Breast epithelium (tissue), 4 donors: ENCODE measurements around the gene CNOT6L. TPM values are rescaled to one million over a fixed set of nuclear protein-coding genes. Genes with fewer than 3 reads are reported as not detected.
A peak's percentile ranks its signal among the peaks of the same experiment; 100 is the strongest.

Experiments used
- DNase-seq, 2 donors: peaks; one replicate each; pipeline ENCODE4 v3.0.0-alpha.2; 2019; ENCODE audit warnings: low spot score in 2 of 2
- H3K27ac ChIP-seq, 2 donors: fragments of 200-600 bp; sonication (generic) in 1 of 2; one replicate each; pipeline ENCODE4 v1.5.1; 2016 to 2019; ENCODE audit warnings: mild to moderate bottlenecking in 1 of 2
- H3K27me3 ChIP-seq, 2 donors: fragments of 200-600 bp; sonication (generic) in 1 of 2; one replicate each; pipeline versions ENCODE4 v1.5.1 to v1.6.0; 2017 to 2019; ENCODE audit warnings: control low read depth in 1 of 2, mild to moderate bottlenecking in 1 of 2
- H3K36me3 ChIP-seq: fragments of 200-600 bp; one replicate; pipeline ENCODE4 v1.5.1; 2019
- H3K4me1 ChIP-seq, 2 donors: fragments of 200-600 bp; sonication (generic); one replicate each; pipeline ENCODE4 v1.5.1; 2016 to 2019; ENCODE audit warnings: control low read depth in 1 of 2
- H3K4me3 ChIP-seq, 3 donors: fragments of 200-600 bp; sonication (generic); 1 replicate in 2 of 3; 2 replicates in 1 of 3; pipeline ENCODE4 v1.5.1; 2016 to 2019; ENCODE audit warnings: mild to moderate bottlenecking in 3 of 3, moderate library complexity in 2 of 3
- H3K9me3 ChIP-seq, 2 donors: fragments of 200-600 bp; sonication (generic) in 1 of 2; one replicate each; pipeline ENCODE4 v1.5.1; 2016 to 2019; ENCODE audit warnings: control low read depth in 1 of 2
- POLR2A ChIP-seq: fragments of 450-650 bp; IDR thresholded peaks from one replicate; pipeline ENCODE4 v1.6.1; 2016; ENCODE audit warnings: antibody characterized with exemption, mild to moderate bottlenecking, moderate library complexity
- POLR2AphosphoS5 ChIP-seq, 3 donors: sonication (generic); formaldehyde crosslinking; IDR thresholded peaks; one replicate each; pipeline ENCODE4 v1.6.1; 2017; ENCODE audit warnings: antibody characterized with exemption in 3 of 3
- intact Hi-C: fragments of 100-400 bp; cut with DNase I; formaldehyde crosslinking; loops from one replicate; pipeline ENCODE4 v1.15.1; 2023; ENCODE audit warnings: low total_unique reads
- total RNA-seq, 3 donors: library from RNA; depleted of rRNA; stranded (reverse); fragments of >200 nt; gene quantifications; one replicate each; pipeline ENCODE4 v1.1.0, GENCODE V29; 2016
- TF ChIP-seq, protein P1 (sequence below), 3 donors: fragments of 450-650 bp; IDR thresholded peaks; one replicate each; pipeline ENCODE4 v1.5.1; 2016 to 2017; ENCODE audit warnings: antibody characterized with exemption in 3 of 3, mild to moderate bottlenecking in 3 of 3, moderate library complexity in 3 of 3

Gene CNOT6L
- total RNA-seq, 3 donors from 2014 or later, result 22.4 to 53.1 (median 39.0) TPM

DNA sequence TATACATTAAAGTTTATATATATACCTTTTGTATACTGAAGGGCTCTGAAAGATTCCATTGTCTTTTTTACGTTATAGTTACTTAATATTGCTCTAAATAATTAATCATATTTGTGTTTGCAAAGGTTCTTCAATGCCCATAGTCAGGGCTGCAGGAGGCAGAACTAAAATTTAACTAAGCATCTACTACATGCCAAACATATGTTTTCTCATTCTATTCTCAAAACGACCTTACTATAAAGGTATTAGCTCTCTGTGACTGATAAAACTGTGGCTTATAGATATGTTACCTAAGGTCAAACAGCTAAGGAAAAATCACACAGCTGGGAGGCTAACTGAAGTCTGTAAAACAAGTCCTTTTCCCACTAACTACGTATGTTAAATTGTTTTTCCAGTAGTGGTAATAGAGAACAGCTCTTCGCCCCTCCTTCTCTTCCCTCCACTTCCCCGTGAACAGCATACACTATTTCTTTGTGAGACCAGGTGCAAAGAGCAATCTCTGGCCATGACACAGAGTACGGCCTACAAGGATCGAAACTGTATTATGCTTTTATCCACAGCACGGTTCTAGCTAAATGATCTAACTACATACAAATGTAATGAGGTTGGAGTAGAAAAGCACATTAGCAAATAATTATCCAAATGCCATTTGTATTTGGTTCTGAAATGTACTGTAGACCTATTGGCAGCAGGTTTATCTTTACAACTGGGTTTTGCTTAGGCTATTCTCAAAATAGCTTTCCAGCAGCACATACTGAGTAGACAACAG is 1.7 kb downstream of the CNOT6L start:
- H3K4me3 ChIP-seq, result peak overlapping the region; percentile 79 to 99 (median 95)
- H3K27ac ChIP-seq, result peak overlapping the region; percentile 98 to 99
- no peak for TF ChIP-seq POLR2AphosphoS5 (IDR thresholded peaks at IDR 0.05)
- no peak for TF ChIP-seq POLR2A
- TF ChIP-seq, protein P1, sequence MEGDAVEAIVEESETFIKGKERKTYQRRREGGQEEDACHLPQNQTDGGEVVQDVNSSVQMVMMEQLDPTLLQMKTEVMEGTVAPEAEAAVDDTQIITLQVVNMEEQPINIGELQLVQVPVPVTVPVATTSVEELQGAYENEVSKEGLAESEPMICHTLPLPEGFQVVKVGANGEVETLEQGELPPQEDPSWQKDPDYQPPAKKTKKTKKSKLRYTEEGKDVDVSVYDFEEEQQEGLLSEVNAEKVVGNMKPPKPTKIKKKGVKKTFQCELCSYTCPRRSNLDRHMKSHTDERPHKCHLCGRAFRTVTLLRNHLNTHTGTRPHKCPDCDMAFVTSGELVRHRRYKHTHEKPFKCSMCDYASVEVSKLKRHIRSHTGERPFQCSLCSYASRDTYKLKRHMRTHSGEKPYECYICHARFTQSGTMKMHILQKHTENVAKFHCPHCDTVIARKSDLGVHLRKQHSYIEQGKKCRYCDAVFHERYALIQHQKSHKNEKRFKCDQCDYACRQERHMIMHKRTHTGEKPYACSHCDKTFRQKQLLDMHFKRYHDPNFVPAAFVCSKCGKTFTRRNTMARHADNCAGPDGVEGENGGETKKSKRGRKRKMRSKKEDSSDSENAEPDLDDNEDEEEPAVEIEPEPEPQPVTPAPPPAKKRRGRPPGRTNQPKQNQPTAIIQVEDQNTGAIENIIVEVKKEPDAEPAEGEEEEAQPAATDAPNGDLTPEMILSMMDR (IDR thresholded peaks at IDR 0.05), result no peak
- no peaks in the 10 kb centered on the region for H3K27me3 ChIP-seq
- peaks cover 0 to 19% of the 10 kb centered on the region in 2 donors for H3K4me1 ChIP-seq
- intact Hi-C loops, result loop anchor here (10.0 kb wide), 1 partner anchor 47 kb away; the partner anchor contains the start of gene MRPL1
- H3K36me3 ChIP-seq, result no peaks in the 10 kb centered on the region
- no peaks in the 10 kb centered on the region for H3K9me3 ChIP-seq
- no peak for DNase-seq

DNA sequence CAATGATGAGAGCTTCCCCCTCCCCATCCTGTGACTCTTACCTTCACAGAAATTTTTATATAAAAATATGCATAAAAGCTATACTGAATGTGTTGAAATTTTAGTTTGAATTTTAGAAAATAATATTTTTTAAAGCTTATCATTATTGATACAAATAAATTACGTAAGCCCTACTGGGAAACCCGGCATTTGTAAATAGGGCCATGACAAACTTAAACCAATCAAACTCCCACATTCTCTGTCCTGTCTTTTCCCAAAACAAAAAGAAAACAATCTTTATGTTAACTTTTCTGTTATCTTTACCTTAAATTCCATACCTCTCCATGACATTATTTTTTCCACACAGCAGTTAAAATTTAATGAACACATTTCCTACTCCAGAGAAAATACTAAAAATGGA is 2.6 kb downstream of the CNOT6L start:
- peak overlapping the region in 1 of 2 donors; percentile 98 for H3K27ac ChIP-seq
- no peak for TF ChIP-seq POLR2A
- no peak for DNase-seq

DNA sequence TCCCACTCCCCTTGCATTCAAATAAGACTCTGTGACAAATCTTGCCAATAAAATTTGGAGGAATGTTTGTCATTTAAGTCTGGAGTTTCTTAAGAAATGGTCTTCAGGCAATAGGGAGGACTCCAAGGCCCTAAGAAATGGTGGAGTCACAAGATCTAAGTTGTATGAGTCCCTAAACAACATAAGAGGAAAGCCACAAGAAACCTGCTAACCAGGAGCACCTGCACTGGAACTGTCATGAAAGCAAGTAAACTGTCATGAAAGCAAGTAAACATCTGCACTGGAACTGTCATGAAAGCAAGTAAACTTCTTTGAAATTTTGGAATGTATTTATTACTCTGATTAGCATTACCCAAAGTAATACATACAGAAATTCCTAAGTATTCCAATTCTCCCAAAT is 3.5 kb downstream of the CNOT6L start:
- intact Hi-C loops, result loop anchor here (10.0 kb wide), 1 partner anchor 49 kb away; the partner anchor contains the start of gene MRPL1
- Histone ChIP-seq H3K27me3 (no peaks in the 10 kb centered on the region), H3K36me3 (no peaks in the 10 kb centered on the region), H3K27ac (peak overlapping the region; percentile 60 to 98), H3K9me3 (no peaks in the 10 kb centered on the region), H3K4me1 (peaks cover 0 to 9% of the 10 kb centered on the region in 2 donors), H3K4me3 (no peak overlapping the region)
- no peak for DNase-seq
- TF ChIP-seq POLR2A (no peak), POLR2AphosphoS5 (IDR thresholded peaks at IDR 0.05) (no peak)
- TF ChIP-seq, protein P1 (IDR thresholded peaks at IDR 0.05), result no peak

More for the DNA sequence above, 2.6 kb downstream of the CNOT6L start:
- Histone ChIP-seq H3K27me3 (no peaks in the 10 kb centered on the region), H3K4me1 (peaks cover 0 to 16% of the 10 kb centered on the region in 2 donors), H3K4me3 (no peak overlapping the region), H3K9me3 (no peaks in the 10 kb centered on the region), H3K36me3 (no peaks in the 10 kb centered on the region)
- intact Hi-C loops, result loop anchor here (10.0 kb wide), 1 partner anchor 48 kb away; the partner anchor contains the start of gene MRPL1

DNA sequence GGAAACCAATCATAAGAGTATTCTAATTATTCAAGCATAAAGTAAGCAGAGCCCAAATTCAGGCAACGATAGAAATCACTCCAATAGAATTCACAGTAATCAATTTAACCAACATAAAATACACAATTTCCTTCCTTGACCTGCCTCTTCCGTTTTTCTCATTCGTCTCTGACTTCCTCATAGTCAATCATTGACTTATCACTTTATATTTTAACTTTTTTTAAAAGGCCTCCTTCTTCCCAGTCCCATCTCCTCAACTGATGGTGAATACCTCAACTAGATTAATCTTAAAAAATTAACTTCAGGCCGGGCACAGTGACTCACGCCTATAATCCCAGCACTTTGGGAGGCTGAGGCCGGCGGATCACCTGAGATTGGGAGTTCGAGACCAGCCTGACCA is 13.3 kb downstream of the CNOT6L start:
- H3K27ac ChIP-seq, result no peak overlapping the region
- no peaks in the 10 kb centered on the region for H3K36me3 ChIP-seq
- no peaks in the 10 kb centered on the region for H3K27me3 ChIP-seq
- intact Hi-C loops, result no loop called here
- no peak for DNase-seq
- peaks cover 0 to 5% of the 10 kb centered on the region in 2 donors for H3K4me1 ChIP-seq
- no peak overlapping the region for H3K4me3 ChIP-seq
- TF ChIP-seq POLR2A (no peak), POLR2AphosphoS5 (IDR thresholded peaks at IDR 0.05) (no peak)
- TF ChIP-seq, protein P1 (IDR thresholded peaks at IDR 0.05), result no peak
- H3K9me3 ChIP-seq, result no peaks in the 10 kb centered on the region

DNA sequence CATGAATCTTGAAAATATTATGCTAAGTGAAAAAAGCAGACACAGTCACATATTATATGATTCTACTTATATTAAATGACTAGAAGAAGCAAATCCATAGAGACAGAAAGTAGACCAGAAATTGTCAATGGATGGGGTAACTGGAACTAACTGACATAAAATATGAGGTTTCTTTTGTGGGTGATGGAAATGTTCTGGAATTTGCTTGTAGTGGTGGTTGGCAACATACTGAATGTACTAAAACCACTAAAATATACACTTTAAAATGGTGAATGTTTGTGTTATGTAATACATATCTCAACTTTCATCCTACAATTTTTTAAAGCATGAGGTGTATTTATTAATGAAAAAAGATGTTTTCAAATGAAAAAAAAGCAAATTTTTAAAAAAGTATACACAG is 14.7 kb downstream of the CNOT6L start:
- Histone ChIP-seq H3K4me1 (peaks cover 0 to 11% of the 10 kb centered on the region in 2 donors), H3K36me3 (no peaks in the 10 kb centered on the region), H3K27me3 (no peaks in the 10 kb centered on the region), H3K27ac (no peak overlapping the region), H3K9me3 (no peaks in the 10 kb centered on the region), H3K4me3 (no peak overlapping the region)
- intact Hi-C loops, result no loop called here
- no peak for DNase-seq
- no peak for TF ChIP-seq POLR2AphosphoS5 (IDR thresholded peaks at IDR 0.05)
- TF ChIP-seq POLR2A, result no peak
- TF ChIP-seq, protein P1 (IDR thresholded peaks at IDR 0.05), result no peak
